NCI-H446 (cell line): ENCODE results near the gene FAM222A.

ENCODE experiments used
- DNase-seq, 2 experiments: peaks; one replicate each; lab custom pipeline; 2025; lab: John Stamatoyannopoulos, UW

FAM222A gene

DNA sequence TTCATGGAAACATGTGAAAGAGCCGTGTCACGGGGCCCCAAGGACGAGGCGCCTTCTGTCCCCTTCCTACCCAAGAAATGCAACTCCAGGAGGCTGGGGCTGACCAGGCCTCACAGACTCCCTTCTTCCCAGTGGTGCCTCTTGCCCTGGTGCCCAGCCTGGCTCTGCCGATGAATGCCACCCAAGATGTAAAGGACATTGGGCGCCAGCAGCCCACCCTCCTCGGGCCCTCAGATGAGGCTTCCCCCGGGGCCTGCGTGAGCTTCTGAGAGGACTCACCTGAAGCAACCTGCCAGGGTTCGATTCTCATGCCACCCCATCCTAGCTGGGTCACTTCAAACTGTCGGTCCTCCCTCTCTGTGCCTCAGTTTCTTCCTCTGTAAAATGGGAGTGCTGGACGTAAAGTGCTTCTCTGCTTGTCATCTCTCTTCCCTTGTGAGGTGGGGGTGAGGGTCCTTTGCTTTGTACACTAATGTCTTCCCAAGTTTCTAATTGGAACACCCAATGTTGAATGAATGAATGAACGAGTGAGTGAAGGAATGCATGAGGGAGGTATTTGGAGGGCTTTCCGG is 10.8 kb downstream of the FAM222A start:
- DNase-seq = no peak

- no peak for DNase-seq
Measured at GRCh38 chr12:109725321-109726105, 11.9 kb downstream of the FAM222A start.

GRCh38 chr12:109726106-109726497 is 12.5 kb downstream of the FAM222A start:
- no peak for DNase-seq

GRCh38 chr12:109726511-109727038 is 12.9 kb downstream of the FAM222A start:
- DNase-seq = no peak

DNA sequence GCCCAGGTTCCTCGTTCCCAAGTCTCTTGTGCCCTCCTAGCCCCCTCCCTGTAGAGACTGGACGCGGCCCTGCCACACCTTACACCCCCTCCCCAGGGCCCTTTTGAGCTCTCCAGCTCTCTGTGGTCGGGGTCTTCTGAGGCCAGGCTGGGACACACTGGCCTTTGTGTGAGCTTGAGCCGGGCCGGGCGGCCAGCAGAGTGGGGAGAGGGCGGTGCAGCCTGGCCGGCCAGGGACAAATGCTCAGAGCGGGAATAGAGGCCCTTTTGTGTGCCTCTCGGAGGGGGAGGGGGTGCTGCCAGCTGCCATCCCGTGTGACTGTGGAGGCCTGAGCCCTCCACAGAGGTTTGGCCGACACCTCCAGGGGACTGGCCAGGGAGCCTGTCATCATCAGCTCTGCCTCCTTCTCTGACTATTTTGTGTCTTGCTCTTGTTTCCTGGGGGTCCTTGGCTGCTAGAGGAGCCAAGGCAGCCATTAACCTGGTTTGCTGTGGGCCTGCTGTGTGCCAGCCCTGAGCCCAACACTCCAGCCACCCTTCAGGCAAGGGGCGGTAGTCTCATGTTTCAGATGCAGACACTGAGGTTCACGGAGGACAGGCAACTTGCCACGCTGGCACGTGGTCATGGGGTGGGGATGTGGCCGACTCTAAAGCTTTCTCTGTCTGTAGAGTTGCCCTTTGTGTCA is 13.6 kb downstream of the FAM222A start:
- no peak for DNase-seq

GRCh38 chr12:109727746-109728726 is 14.4 kb downstream of the FAM222A start:
- DNase-seq = no peak

DNA sequence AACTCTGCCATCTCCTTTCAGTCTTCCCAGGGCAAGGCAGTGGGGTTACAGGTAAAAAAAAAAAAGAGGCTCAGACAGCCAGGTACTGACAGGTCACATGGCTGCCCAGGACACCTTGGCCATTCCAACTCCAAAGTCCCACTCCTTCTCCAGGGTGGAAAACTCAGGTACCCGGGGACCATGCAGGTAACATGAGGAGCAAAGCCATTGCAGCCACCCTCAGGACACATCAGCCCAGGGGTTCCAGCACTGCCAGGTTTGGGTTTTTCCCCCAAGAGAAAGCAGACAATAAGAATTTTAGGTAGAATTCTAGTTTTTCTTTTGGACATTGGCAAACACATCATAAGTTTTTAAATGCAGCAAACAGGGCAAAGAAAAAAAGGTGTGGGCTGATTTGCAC is 15.3 kb downstream of the FAM222A start:
- DNase-seq = no peak

GRCh38 chr12:109729371-109729781 is 15.8 kb downstream of the FAM222A start:
- DNase-seq = no peak

DNA sequence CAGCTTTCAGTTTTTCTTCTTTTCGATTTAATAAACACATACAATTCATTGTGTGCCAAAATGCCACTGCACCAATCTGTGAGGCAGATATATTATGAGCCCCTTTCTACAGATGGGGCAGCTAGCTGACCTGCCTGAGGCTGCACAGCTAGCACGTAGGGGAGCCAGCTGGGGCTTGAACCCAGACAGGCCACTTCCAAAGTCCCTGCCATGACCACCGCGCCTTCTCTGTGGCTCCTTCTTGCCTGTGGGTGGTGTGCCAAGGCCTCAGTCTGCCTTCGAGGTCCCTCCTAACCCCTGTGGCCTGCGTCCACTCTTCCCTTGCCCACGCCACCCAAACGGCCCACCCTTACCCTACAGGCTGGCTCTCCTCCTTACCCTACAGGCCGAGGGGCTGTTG is 16.2 kb downstream of the FAM222A start:
- DNase-seq = no peak

- DNase-seq = no peak
Measured at GRCh38 chr12:109730306-109731145, 16.9 kb downstream of the FAM222A start.

DNA sequence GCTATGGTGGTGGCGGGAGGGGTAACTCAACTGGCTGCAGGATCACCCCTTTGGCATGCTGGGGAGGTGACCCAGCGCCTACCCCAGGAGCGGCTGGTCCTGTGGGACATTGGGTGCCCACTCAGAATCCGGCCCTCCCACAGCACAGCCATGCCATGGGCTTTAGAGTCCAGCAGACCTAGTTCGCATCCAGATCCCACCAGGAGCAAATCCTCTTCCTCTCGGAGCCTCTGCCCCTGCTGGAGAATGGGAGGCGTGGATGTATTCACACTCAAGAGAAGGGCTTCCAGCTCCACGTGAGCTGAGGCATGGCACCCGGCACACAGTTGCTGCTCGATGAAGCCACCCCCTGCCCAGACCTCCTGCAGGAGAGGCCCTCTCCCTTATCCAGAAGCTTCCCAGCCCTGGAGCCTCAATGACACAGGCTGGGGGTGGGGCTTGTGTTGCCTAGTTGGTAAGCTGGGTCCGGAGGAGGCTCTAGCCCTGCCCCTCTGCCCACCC is 17.7 kb downstream of the FAM222A start:
- no peak for DNase-seq

GRCh38 chr12:109731806-109732205 is 18.2 kb downstream of the FAM222A start:
- no peak for DNase-seq

- no peak for DNase-seq
Measured at GRCh38 chr12:109732321-109733305, 19.0 kb downstream of the FAM222A start.

GRCh38 chr12:109734219-109735000 is 20.8 kb downstream of the FAM222A start:
- no peak for DNase-seq

GRCh38 chr12:109735051-109735521 is 21.5 kb downstream of the FAM222A start:
- DNase-seq = no peak

GRCh38 chr12:109735825-109736551 is 22.4 kb downstream of the FAM222A start:
- no peak for DNase-seq

DNA sequence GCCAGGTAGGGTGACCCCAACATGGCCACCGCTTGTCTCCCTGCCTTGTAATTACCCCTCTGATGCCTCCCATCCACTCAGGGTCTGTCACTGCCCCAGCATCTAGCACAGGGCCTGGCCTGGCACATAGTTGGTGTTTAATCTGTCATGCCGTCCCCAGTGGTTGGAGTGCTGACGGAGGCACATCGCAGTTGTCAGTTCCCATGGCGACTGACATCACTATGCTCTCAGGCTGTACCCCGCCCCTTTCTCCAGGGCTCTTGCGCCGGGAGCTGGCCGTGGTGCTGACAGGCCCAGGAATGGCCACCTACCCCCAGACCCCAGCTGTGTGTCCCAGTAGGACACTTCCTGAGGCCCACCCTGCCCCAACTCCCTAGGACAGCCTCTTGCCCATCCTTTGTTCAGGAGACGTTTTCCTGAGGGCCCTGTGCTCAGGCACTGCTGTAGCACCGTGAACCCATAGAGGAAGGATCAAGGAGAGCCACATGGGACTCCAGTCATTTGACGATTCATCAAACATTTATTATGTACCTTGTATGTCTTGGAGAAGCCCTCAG is 23.0 kb downstream of the FAM222A start:
- no peak for DNase-seq
